GM12878 (cell line): Measurements from ENCODE around the gene CALML4. TPM values are rescaled to one million over a fixed set of nuclear protein-coding genes. Genes with fewer than 3 reads are reported as not detected.

ENCODE experiments used
- ATAC-seq: fragments of 200-7000 bp; cut with Tn5 transposase; 3 replicates; pipeline ENCODE4 v1.9.1; 2020; ENCODE audit warnings: mild to moderate bottlenecking, moderate library complexity
- BruUV-seq: library from RNA; stranded (reverse); fragments of 400-500 nt; replicated peaks from 2 replicates; lab custom pipeline; 2021; lab: Mats Ljungman, UMichigan
- CTCF ChIA-PET: fragments of 300-600 bp; sonication (Branson Sonifier 250); formaldehyde crosslinking; extraction: SDS; loops from one replicate; lab custom pipeline; 2021; ENCODE audit warnings: inconsistent platforms; lab: Yijun Ruan, JAX
- POLR2A ChIA-PET: fragments of 350-600 bp; formaldehyde crosslinking; extraction: SDS; loops from one replicate; lab custom pipeline; 2021; ENCODE audit warnings: inconsistent platforms; lab: Charles Lee
- RAD21 ChIA-PET: fragments of 300-600 bp; sonication (Branson Sonifier 250); formaldehyde crosslinking; loops from one replicate; lab custom pipeline; 2023; ENCODE audit warnings: antibody characterized with exemption; ENCODE audit not compliant: unreplicated experiment; lab: Charles Lee
- SMC1A ChIA-PET: fragments of 300-600 bp; sonication (Branson Sonifier 250); formaldehyde crosslinking; loops from one replicate; lab custom pipeline; 2023; ENCODE audit not compliant: unreplicated experiment, uncharacterized antibody; lab: Charles Lee
- DNase-seq: peaks from one replicate; pipeline ENCODE4 v3.0.0-alpha.2; 2011; ENCODE audit warnings: low read depth, low spot score
- FAIRE-seq: peaks from 3 replicates; lab custom pipeline; 2011; peaks lifted over from hg19 to GRCh38; lab: Jason Lieb, UNC
- H2AFZ ChIP-seq: 2 replicates; pipeline ENCODE4 v1.6.0; 2011; ENCODE audit warnings: low read depth, low read length, control low read depth; ENCODE audit not compliant: control insufficient read depth
- H3K27ac ChIP-seq: 2 replicates; pipeline ENCODE4 v1.5.1; 2011; ENCODE audit warnings: control low read depth; ENCODE audit not compliant: control insufficient read depth, insufficient read depth
- H3K27me3 ChIP-seq, 2 experiments: replicated peaks in 1 of 2; 2 replicates each; pipeline versions ENCODE4 v1.6.0 to v1.6.1; 2011; ENCODE audit warnings: low read length in 1 of 2; ENCODE audit not compliant: control insufficient read depth in 2 of 2, insufficient read depth in 2 of 2
- H3K36me3 ChIP-seq, 2 experiments: 2 replicates each; pipeline ENCODE4 v1.5.1; 2011; ENCODE audit warnings: low read length in 1 of 2; ENCODE audit not compliant: control insufficient read depth in 2 of 2, insufficient read depth in 2 of 2
- H3K4me1 ChIP-seq: 2 replicates; pipeline ENCODE4 v1.6.1; 2011; ENCODE audit warnings: mild to moderate bottlenecking, low read length, moderate library complexity, mixed read lengths; ENCODE audit not compliant: control insufficient read depth, insufficient read depth
- H3K4me2 ChIP-seq: 2 replicates; pipeline ENCODE4 v1.6.0; 2011; ENCODE audit warnings: control low read depth; ENCODE audit not compliant: control insufficient read depth, insufficient read depth
- H3K4me3 ChIP-seq: fragments of 200-600 bp; sonication (generic); 2 replicates; pipeline ENCODE4 v1.5.1; 2016
- H3K79me2 ChIP-seq: 2 replicates; pipeline ENCODE4 v1.6.0; 2011; ENCODE audit warnings: low read length; ENCODE audit not compliant: control insufficient read depth, insufficient read depth
- H3K9ac ChIP-seq: 2 replicates; pipeline ENCODE4 v1.8.0; 2011; ENCODE audit warnings: low read length, control low read depth, mixed read lengths; ENCODE audit not compliant: control insufficient read depth, insufficient read depth
- H3K9me3 ChIP-seq: replicated peaks from 3 replicates; pipeline ENCODE4 v1.5.1; 2011; ENCODE audit warnings: mild to moderate bottlenecking, low read length; ENCODE audit not compliant: control insufficient read depth, insufficient read depth
- H4K20me1 ChIP-seq: 2 replicates; pipeline ENCODE4 v1.6.0; 2011; ENCODE audit not compliant: control insufficient read depth, insufficient read depth
- CBX5 ChIP-seq: sonication (generic); IDR thresholded peaks from 2 replicates; pipeline ENCODE4 v1.6.1; 2016; ENCODE audit warnings: low read depth, moderate library complexity, mild to moderate bottlenecking, inconsistent platforms
- CTCF ChIP-seq, 3 experiments: IDR thresholded peaks in 2 of 3; conservative IDR thresholded peaks in 1 of 3; 2 replicates each; pipeline ENCODE4 v1.5.1; 2011; ENCODE audit warnings: low read depth in 3 of 3, low read length in 3 of 3, mild to moderate bottlenecking in 3 of 3, control low read depth in 2 of 3, moderate library complexity in 2 of 3, inconsistent platforms in 1 of 3, mixed read lengths in 1 of 3; ENCODE audit not compliant: control insufficient read depth in 2 of 3, insufficient read depth in 1 of 3; ENCODE audit errors: extremely low read depth in 1 of 3
- E2F8 ChIP-seq: fragments of 450-650 bp; IDR thresholded peaks from 2 replicates; pipeline ENCODE4 v1.6.1; 2018; ENCODE audit warnings: mild to moderate bottlenecking, low read depth, moderate library complexity; ENCODE audit not compliant: partially characterized antibody
- FOXM1 ChIP-seq: IDR thresholded peaks from 2 replicates; pipeline ENCODE4 v1.6.1; 2012; ENCODE audit warnings: low read depth, mild to moderate bottlenecking, inconsistent platforms, low read length, moderate library complexity
- MEF2B ChIP-seq: fragments of 450-650 bp; IDR thresholded peaks from 2 replicates; pipeline ENCODE4 v1.6.1; 2018; ENCODE audit warnings: mild to moderate bottlenecking, moderate library complexity; ENCODE audit not compliant: partially characterized antibody, poor library complexity, severe bottlenecking
- SIX5 ChIP-seq: IDR thresholded peaks from 2 replicates; pipeline ENCODE4 v1.6.1; 2011; ENCODE audit warnings: mild to moderate bottlenecking, low read depth, low read length, moderate library complexity; ENCODE audit not compliant: severe bottlenecking
- ZBTB33 ChIP-seq: fragments of 450-650 bp; IDR thresholded peaks from 2 replicates; pipeline ENCODE4 v1.6.1; 2017; ENCODE audit warnings: mild to moderate bottlenecking
- ZZZ3 ChIP-seq: IDR thresholded peaks from 2 replicates; pipeline ENCODE4 v1.6.1; 2011; ENCODE audit warnings: low read depth; ENCODE audit not compliant: control insufficient read depth, insufficient read length
- WGBS: methylation state at CpG from one replicate; pipeline ENCODE4 v1.1.6; 2016; ENCODE audit warnings: low lambda C conversion rate; ENCODE audit not compliant: insufficient replicate concordance, insufficient coverage; ENCODE audit errors: missing lambda C conversion rate; 5-methylcytosine and 5-hydroxymethylcytosine counted together
- in situ Hi-C: fragments of 300-500 bp; cut with MboI; formaldehyde crosslinking; loops from 9 replicates; pipeline ENCODE4 v1.14.3; 2018; ENCODE audit warnings: mixed read lengths
- intact Hi-C: fragments of 100-400 bp; cut with micrococcal nuclease; formaldehyde crosslinking; loops from one replicate; pipeline ENCODE4 v1.14.2; 2022; ENCODE audit not compliant: unreplicated experiment
- polyA plus RNA-seq, 11 experiments: library from polyadenylated mRNA; depleted of rRNA in 4 of 11; unstranded in 6 of 11; stranded (reverse) in 5 of 11; fragments of >200 nt; fragmentation: Nextera tagmentation in 4 of 11; fragmentation: Illumina TruSeq in 1 of 11; extraction: Ambion mirVana in 4 of 11; extraction: Trizol in 1 of 11; gene quantifications; 1 replicate in 1 of 11; 2 replicates in 10 of 11; pipeline versions ENCODE4 v1.2.1 to v1.2.3, GENCODE V29; 2011 to 2016; ENCODE audit warnings: inconsistent platforms in 2 of 11, missing spikeins in 2 of 11, low read depth in 1 of 11
- total RNA-seq, 4 experiments: library from RNA; depleted of rRNA in 3 of 4; stranded (reverse); fragments of >200 nt in 3 of 4; fragmentation: Illumina TruSeq in 1 of 4; extraction: Trizol in 1 of 4; gene quantifications; 2 replicates each; pipeline versions ENCODE4 v1.2.1 to v1.2.3, GENCODE V29; 2013 to 2021

CALML4 gene
- total and polyA plus RNA-seq, 10 of the 15 experiments (the other 5 are each of a cell fraction or from before 2014, with no cell fraction given), result 1.7 to 15.9 (median 5.1) TPM

- TF ChIP-seq CTCF (IDR thresholded peaks at IDR 0.05 in 2 of 3, conservative IDR thresholded peaks at IDR 0.05 in 1 of 3; ENCODE audit: control insufficient read depth in 2 of 3, extremely low read depth in 1 of 3, insufficient read depth in 1 of 3, low read depth in 3 of 3, low read length in 3 of 3), result peak; percentile 80 to 91 (median 87)
These were observed 47.9 kb upstream of the CALML4 start (continued) for GRCh38 chr15:68252925-68253534.

GRCh38 chr15:68249058-68249713 is 44.1 kb upstream of the CALML4 start:
- no peak overlapping the region for H2AFZ ChIP-seq
- H3K27me3 ChIP-seq, result no peaks in the 10 kb centered on the region
- no peak for FAIRE-seq
- CTCF ChIA-PET, result interaction anchor here (7.2 kb wide), 1 partner anchor 56 kb away, joined by 114 read pairs; no protein-coding TSS in a partner anchor
- intact Hi-C loops, result no loop called here
- H3K4me3 ChIP-seq, result no peak overlapping the region
- no peak overlapping the region for H3K27ac ChIP-seq
- H3K4me1 ChIP-seq, result no peaks in the 10 kb centered on the region
- BruUV-seq, result no TSS peak
- 37% methylated on average over 3 of the region's 3 CpGs for WGBS
- H3K9ac ChIP-seq, result no peak overlapping the region
- no peak for ATAC-seq
- POLR2A ChIA-PET, result no interaction called here
- TF ChIP-seq CBX5 (no peak), E2F8 (no peak), ZBTB33 (no peak), SIX5 (no peak), FOXM1 (no peak), MEF2B (no peak), ZZZ3 (no peak)
- H3K4me2 ChIP-seq, result no peak overlapping the region
- H3K79me2 ChIP-seq, result no peaks in the 10 kb centered on the region
- RAD21 ChIA-PET, result interaction anchor here (1.2 kb wide), 1 partner anchor 515 kb away, joined by 3 read pairs; no protein-coding TSS in a partner anchor
- H3K9me3 ChIP-seq, result no peaks in the 10 kb centered on the region; the same call in 2 of the 3 replicates
- SMC1A ChIA-PET, result interaction anchor here (1.5 kb wide), 1 partner anchor 31 kb away, joined by 3 read pairs; no protein-coding TSS in a partner anchor
- no peaks in the 10 kb centered on the region for H4K20me1 ChIP-seq
- DNase-seq, result no peak
- in situ Hi-C loops, result no loop called here
- no peaks in the 10 kb centered on the region for H3K36me3 ChIP-seq
